Gastroesophageal sphincter (tissue), 3 donors: Measurements from ENCODE around the gene SWSAP1.

Experiments
- EP300 ChIP-seq: sonication (generic); formaldehyde crosslinking; IDR thresholded peaks from one replicate; pipeline ENCODE4 v1.6.1; 2017; ENCODE audit warnings: antibody characterized with exemption, mild to moderate bottlenecking
- POLR2A ChIP-seq, 2 donors: fragments of 450-650 bp; IDR thresholded peaks; one replicate each; pipeline ENCODE4 v1.6.1; 2017; ENCODE audit warnings: antibody characterized with exemption in 2 of 2, mild to moderate bottlenecking in 2 of 2, moderate library complexity in 1 of 2
- POLR2AphosphoS5 ChIP-seq: sonication (generic); formaldehyde crosslinking; IDR thresholded peaks from one replicate; pipeline ENCODE4 v1.6.1; 2017; ENCODE audit warnings: antibody characterized with exemption
- TF ChIP-seq, protein P1 (sequence below), 4 experiments: fragments of 200-600 bp in 2 of 4; fragments of 450-650 bp in 2 of 4; sonication (generic) in 1 of 4; IDR thresholded peaks; one replicate each; pipeline ENCODE4 v1.5.1; 2017 to 2019; ENCODE audit warnings: antibody characterized with exemption in 4 of 4, mild to moderate bottlenecking in 2 of 4, moderate library complexity in 2 of 4

- TF ChIP-seq, protein P1, sequence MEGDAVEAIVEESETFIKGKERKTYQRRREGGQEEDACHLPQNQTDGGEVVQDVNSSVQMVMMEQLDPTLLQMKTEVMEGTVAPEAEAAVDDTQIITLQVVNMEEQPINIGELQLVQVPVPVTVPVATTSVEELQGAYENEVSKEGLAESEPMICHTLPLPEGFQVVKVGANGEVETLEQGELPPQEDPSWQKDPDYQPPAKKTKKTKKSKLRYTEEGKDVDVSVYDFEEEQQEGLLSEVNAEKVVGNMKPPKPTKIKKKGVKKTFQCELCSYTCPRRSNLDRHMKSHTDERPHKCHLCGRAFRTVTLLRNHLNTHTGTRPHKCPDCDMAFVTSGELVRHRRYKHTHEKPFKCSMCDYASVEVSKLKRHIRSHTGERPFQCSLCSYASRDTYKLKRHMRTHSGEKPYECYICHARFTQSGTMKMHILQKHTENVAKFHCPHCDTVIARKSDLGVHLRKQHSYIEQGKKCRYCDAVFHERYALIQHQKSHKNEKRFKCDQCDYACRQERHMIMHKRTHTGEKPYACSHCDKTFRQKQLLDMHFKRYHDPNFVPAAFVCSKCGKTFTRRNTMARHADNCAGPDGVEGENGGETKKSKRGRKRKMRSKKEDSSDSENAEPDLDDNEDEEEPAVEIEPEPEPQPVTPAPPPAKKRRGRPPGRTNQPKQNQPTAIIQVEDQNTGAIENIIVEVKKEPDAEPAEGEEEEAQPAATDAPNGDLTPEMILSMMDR (IDR thresholded peaks at IDR 0.05) = no peak
- TF ChIP-seq POLR2AphosphoS5 = no peak
- no peak for TF ChIP-seq POLR2A (IDR thresholded peaks at IDR 0.05)
- no peak for TF ChIP-seq EP300
These were observed 30.2 kb downstream of the SWSAP1 start for GRCh38 chr19:11404588-11405222.
